ENCODE data around the gene WNT8B. TPM values are rescaled to one million over a fixed set of nuclear protein-coding genes. Genes with fewer than 3 reads are reported as not detected.
A peak's percentile ranks its signal among the peaks of the same experiment; 100 is the strongest.

Gene WNT8B
- total and polyA plus RNA-seq, 2 donors (not counting 1 experiment from before 2014, with no cell fraction given) = not detected

DNA sequence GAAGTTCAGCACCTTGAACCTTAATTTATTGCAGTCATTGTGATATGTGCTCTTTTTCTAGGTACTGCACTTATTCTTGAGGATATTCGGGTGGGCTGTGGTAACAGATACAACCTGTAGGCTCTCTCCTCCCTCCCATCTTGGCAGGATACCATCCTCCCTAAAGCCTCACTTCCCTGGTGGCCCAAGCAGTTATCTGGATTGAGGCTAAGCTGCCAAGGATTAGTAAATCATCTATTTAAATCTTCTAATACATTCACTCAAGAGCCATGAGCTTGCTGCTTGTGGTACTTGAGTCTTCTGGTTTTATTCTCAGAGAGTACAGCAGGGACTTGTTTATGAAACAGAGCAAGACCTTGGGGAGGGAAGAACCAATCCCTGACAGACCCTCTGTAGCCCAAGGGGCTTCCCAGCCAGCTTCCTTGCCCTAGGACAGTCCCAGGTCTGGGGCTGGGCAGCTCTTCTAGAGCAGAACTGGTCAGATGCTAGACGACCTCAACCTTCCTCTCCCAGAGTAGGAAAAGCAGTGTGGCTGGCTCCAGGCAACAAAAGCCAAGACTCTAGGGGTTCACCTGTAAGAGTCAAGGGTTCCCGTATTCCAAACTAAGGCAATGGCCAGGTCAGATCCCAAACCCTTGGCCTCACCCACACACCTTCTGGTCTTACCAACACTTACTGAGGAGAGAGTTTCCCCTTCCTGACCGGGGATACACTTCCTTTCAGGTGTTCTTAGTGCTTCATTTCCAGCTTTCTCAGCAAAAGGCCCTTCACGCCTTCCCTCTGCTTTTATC is 21.3 kb downstream of the WNT8B start:
- H3K4me3 Mint-ChIP-seq = peak overlapping the region; percentile 85

GRCh38 chr10:100485366-100485765 is 22.6 kb downstream of the WNT8B start:
- H3K9me3 Mint-ChIP-seq (ENCODE audit: insufficient read depth) = no peaks in the 10 kb centered on the region
- H3K4me3 Mint-ChIP-seq = no peak overlapping the region
- H3K9me3 ChIP-seq (ENCODE audit: control extremely low read depth in 1 of 3, control insufficient read depth in 2 of 3, insufficient read depth in 1 of 3, low read length in 2 of 3) = no peaks in the 10 kb centered on the region
- no peak overlapping the region for H3K4me3 ChIP-seq (ENCODE audit: control extremely low read depth in 1 of 5, extremely low read depth in 1 of 5, insufficient read depth in 1 of 5, low read depth in 2 of 5, low read length in 4 of 5)
- TF ChIP-seq, protein P1, sequence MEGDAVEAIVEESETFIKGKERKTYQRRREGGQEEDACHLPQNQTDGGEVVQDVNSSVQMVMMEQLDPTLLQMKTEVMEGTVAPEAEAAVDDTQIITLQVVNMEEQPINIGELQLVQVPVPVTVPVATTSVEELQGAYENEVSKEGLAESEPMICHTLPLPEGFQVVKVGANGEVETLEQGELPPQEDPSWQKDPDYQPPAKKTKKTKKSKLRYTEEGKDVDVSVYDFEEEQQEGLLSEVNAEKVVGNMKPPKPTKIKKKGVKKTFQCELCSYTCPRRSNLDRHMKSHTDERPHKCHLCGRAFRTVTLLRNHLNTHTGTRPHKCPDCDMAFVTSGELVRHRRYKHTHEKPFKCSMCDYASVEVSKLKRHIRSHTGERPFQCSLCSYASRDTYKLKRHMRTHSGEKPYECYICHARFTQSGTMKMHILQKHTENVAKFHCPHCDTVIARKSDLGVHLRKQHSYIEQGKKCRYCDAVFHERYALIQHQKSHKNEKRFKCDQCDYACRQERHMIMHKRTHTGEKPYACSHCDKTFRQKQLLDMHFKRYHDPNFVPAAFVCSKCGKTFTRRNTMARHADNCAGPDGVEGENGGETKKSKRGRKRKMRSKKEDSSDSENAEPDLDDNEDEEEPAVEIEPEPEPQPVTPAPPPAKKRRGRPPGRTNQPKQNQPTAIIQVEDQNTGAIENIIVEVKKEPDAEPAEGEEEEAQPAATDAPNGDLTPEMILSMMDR (IDR thresholded peaks at IDR 0.05) = no peak
- TF ChIP-seq EZH2 (IDR thresholded peaks at IDR 0.05; ENCODE audit: borderline replicate concordance, insufficient read depth, low read depth, low read length, poor library complexity, severe bottlenecking) = no peak
- no peak overlapping the region for H3K27ac Mint-ChIP-seq
- peaks cover 14% of the 10 kb centered on the region for H3K4me1 Mint-ChIP-seq
- peaks cover 4 to 30% of the 10 kb centered on the region in 2 experiments for H3K36me3 ChIP-seq (replicated peaks in 1 of 2; ENCODE audit: control extremely low read depth in 1 of 2, control insufficient read depth in 1 of 2, extremely low read depth in 1 of 2, insufficient read depth in 2 of 2, low read length in 1 of 2)
- WGBS (ENCODE audit: insufficient coverage) = no CpG with 5 or more reads among the region's 8 CpGs
- no peaks in the 10 kb centered on the region for H4K20me1 ChIP-seq (ENCODE audit: control insufficient read depth, insufficient read depth, low read length, poor library complexity, severe bottlenecking)
- ChIA-PET CTCF (no interaction called here), POLR2A (no interaction called here)
- peaks cover 13% of the 10 kb centered on the region for H3K27me3 Mint-ChIP-seq
- no peak overlapping the region for H3K9ac ChIP-seq (ENCODE audit: low read length)
- no peak overlapping the region for H3K27ac ChIP-seq (ENCODE audit: low read length in 2 of 2)
- H3K4me1 ChIP-seq (ENCODE audit: control insufficient read depth in 2 of 2, insufficient read depth in 2 of 2, low read length in 2 of 2) = peaks cover 7 to 20% of the 10 kb centered on the region in 2 donors
- intact Hi-C loops (cut with micrococcal nuclease) = no loop called here
- H3K4me2 ChIP-seq (replicated peaks; ENCODE audit: low read depth, low read length, poor library complexity, severe bottlenecking) = no peak overlapping the region
- DNase-seq = no peak
- no peak overlapping the region for H2AFZ ChIP-seq (ENCODE audit: insufficient read depth, low read depth, low read length, poor library complexity, severe bottlenecking)
- peaks cover 0 to 18% (median 9%) of the 10 kb centered on the region in 4 experiments for H3K27me3 ChIP-seq (replicated peaks in 1 of 4; ENCODE audit: control extremely low read depth in 1 of 4, control insufficient read depth in 3 of 4, insufficient read depth in 4 of 4, low read length in 3 of 4)
- no peaks in the 10 kb centered on the region for H3K79me2 ChIP-seq (ENCODE audit: control insufficient read depth, insufficient read depth, low read length)
- ATAC-seq (ENCODE audit: low read depth) = no peak

More for the DNA sequence above, 21.3 kb downstream of the WNT8B start:
- DNase-seq (no peak), ATAC-seq (ENCODE audit: low read depth) (no peak)
- Histone ChIP-seq H3K4me1 (ENCODE audit: control insufficient read depth in 2 of 2, insufficient read depth in 2 of 2, low read length in 2 of 2) (peaks cover 7 to 20% of the 10 kb centered on the region in 2 donors), H3K27me3 (replicated peaks in 1 of 4; ENCODE audit: control extremely low read depth in 1 of 4, control insufficient read depth in 3 of 4, insufficient read depth in 4 of 4, low read length in 3 of 4) (peaks cover 0 to 30% (median 19%) of the 10 kb centered on the region in 4 experiments), H4K20me1 (ENCODE audit: control insufficient read depth, insufficient read depth, low read length, poor library complexity, severe bottlenecking) (no peaks in the 10 kb centered on the region), H3K79me2 (ENCODE audit: control insufficient read depth, insufficient read depth, low read length) (no peaks in the 10 kb centered on the region), H3K9ac (ENCODE audit: low read length) (no peak overlapping the region), H3K4me3 (ENCODE audit: control extremely low read depth in 1 of 5, extremely low read depth in 1 of 5, insufficient read depth in 1 of 5, low read depth in 2 of 5, low read length in 4 of 5) (no peak overlapping the region), H2AFZ (ENCODE audit: insufficient read depth, low read depth, low read length, poor library complexity, severe bottlenecking) (no peak overlapping the region), H3K4me2 (replicated peaks; ENCODE audit: low read depth, low read length, poor library complexity, severe bottlenecking) (no peak overlapping the region), H3K9me3 (ENCODE audit: control extremely low read depth in 1 of 3, control insufficient read depth in 2 of 3, insufficient read depth in 1 of 3, low read length in 2 of 3) (no peaks in the 10 kb centered on the region), H3K27ac (ENCODE audit: low read length in 2 of 2) (no peak overlapping the region), H3K36me3 (replicated peaks in 1 of 2; ENCODE audit: control extremely low read depth in 1 of 2, control insufficient read depth in 1 of 2, extremely low read depth in 1 of 2, insufficient read depth in 2 of 2, low read length in 1 of 2) (peaks cover 0 to 17% of the 10 kb centered on the region in 2 experiments)
- TF ChIP-seq, protein P1 (IDR thresholded peaks at IDR 0.05) = no peak
- TF ChIP-seq EZH2 (IDR thresholded peaks at IDR 0.05; ENCODE audit: borderline replicate concordance, insufficient read depth, low read depth, low read length, poor library complexity, severe bottlenecking) = no peak
- Mint-ChIP-seq H3K4me1 (peaks cover 14% of the 10 kb centered on the region), H3K9me3 (ENCODE audit: insufficient read depth) (no peaks in the 10 kb centered on the region), H3K27ac (no peak overlapping the region), H3K27me3 (peaks cover 24% of the 10 kb centered on the region)
- ChIA-PET CTCF (interaction anchor here (1.0 to 2.1 kb wide), 6 partner anchors 10 to 42 kb away, joined by 3 to 16 read pairs (median 4); no protein-coding TSS in a partner anchor), POLR2A (no interaction called here)
- intact Hi-C loops (cut with micrococcal nuclease) = loop anchor here (5.0 kb wide), 3 partner anchors 33 to 112 kb away; partner anchors contain the start of genes HIF1AN and SEC31B
- 95% methylated on average over 4 of the region's 5 CpGs for WGBS (ENCODE audit: insufficient coverage)

Measured in B cell (primary cell).